NCI-H446 treated with DMSO at 0.1 percent for 48 hours (cell line): Measurements from ENCODE around the gene YIPF7.

ENCODE experiments used
- DNase-seq: peaks from one replicate; lab custom pipeline; 2025; lab: John Stamatoyannopoulos, UW

YIPF7 gene

DNA sequence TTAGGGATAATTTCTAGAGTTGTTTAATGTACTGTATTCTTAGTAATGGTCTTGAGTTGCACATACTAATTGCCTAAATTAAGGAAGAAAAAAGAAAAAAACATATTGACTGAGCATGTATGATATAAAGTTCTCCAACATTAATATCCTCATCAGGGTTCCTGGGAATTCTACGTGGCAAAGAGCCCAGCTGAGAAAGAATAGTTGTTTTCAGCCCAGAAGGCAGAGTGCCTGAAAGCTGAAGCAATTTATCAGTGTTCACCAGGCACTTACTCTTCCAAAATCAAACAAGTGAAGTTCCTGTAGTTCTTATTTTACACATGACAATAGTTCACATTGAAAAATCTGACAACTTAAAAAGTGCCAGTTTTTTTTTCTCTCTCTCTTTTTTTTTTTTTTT is 27.7 kb downstream of the YIPF7 start:
- DNase-seq: peak; percentile 13

DNA sequence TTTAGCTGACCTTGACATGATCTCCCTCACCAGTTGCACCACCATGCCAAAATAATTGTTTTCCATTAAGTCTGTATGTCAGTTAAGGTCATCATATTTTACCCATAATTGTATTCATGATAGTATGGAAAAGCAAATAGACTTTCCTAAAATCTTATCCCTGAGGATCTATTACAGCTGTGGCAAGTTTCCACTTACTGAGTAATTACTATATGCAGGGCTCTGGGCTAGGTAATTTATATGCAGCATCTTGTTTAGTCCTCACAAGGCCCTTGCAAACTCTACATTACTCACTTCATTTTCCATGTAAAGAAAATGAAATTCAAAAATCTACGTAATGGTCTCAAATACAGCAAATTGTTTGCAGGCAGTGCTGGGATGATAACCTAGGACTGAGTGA is 34.8 kb downstream of the YIPF7 start:
- no peak for DNase-seq

DNA sequence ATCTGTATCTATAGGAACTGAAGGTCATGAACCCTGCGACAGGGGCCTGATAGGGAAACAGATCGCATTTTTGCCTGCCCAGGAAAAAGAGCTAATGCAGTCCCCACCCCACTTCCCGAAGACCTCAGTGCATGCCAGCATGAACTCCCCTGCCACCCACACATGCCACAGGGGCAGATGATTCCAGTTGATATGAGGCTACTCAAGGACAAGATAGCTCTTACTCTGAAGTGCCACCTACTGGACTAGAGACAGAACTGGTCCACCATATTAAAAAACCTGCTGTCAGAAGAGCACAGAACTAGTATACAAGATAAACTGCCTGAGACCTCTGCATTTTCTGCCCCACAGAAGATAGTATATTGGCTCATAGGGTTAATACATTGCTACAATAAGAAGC is 68.0 kb downstream of the YIPF7 start:
- peak; percentile 9 for DNase-seq

DNA sequence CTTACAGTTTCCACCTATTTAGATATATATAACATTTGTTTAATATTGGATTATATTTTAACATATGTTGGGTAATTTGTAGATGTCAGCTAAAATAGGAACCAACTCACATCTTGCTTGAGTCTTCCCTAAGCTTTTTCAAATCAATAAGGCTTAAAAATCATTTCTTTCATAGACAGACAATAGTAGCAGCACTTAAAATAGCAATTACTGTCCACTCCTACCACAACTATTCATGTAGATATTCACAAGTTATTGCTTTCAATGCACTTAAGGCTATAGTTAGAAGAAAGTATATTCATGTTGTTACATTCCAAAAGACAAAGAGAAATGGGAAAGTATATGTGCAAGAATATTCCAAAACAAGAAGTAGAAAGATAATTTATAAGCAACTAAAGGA is 71.2 kb downstream of the YIPF7 start:
- DNase-seq: no peak

DNA sequence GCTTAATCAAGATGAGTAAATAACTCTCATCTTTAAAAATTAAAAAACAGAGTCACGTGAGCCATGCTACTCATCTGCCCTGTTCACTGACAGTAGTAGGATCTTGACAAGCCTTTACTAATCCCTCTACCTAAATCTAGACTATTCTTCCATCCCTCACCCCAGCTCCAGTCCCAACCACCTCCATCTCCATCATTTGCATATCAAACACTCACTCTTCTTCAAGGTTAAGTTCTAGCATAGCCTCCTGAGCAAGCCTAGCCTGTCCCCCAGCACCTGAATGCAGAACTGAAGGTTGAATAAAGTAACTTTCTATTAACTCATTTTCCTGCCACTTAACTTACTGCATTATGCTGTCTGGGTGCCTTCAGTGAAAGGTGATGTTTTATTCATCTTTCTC is 72.5 kb downstream of the YIPF7 start:
- no peak for DNase-seq
